Lower leg skin (tissue), 3 donors: ENCODE results near the gene OR6N1.

Experiments used
- POLR2A ChIP-seq, 2 donors: fragments of 450-650 bp; IDR thresholded peaks; one replicate each; pipeline ENCODE4 v1.6.1; 2016 to 2017; ENCODE audit warnings: antibody characterized with exemption in 2 of 2, mild to moderate bottlenecking in 1 of 2, moderate library complexity in 1 of 2
- TF ChIP-seq, protein P1 (sequence below), 3 donors: fragments of 450-650 bp; IDR thresholded peaks; one replicate each; pipeline ENCODE4 v1.5.1; 2016; ENCODE audit warnings: antibody characterized with exemption in 3 of 3, mild to moderate bottlenecking in 3 of 3, moderate library complexity in 2 of 3

DNA sequence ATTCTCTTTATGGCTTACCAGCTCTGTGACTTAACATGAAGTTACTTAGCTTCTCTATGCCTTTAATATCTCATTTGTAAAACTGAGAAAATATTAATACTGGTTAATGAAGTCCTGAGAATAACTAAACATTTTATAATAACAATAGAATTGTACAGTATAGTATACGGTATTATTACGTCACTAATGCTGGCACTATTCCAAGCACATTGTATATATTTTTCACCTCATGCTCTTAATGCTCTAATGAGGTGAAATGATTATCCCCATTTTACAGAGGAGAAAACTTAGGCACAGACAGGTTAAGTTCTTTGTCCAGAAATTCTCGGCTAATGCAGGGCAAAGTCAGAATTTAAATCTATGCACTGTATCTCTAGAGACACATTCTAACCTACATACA, 52.3 kb downstream of the OR6N1 start:
- TF ChIP-seq, protein P1, sequence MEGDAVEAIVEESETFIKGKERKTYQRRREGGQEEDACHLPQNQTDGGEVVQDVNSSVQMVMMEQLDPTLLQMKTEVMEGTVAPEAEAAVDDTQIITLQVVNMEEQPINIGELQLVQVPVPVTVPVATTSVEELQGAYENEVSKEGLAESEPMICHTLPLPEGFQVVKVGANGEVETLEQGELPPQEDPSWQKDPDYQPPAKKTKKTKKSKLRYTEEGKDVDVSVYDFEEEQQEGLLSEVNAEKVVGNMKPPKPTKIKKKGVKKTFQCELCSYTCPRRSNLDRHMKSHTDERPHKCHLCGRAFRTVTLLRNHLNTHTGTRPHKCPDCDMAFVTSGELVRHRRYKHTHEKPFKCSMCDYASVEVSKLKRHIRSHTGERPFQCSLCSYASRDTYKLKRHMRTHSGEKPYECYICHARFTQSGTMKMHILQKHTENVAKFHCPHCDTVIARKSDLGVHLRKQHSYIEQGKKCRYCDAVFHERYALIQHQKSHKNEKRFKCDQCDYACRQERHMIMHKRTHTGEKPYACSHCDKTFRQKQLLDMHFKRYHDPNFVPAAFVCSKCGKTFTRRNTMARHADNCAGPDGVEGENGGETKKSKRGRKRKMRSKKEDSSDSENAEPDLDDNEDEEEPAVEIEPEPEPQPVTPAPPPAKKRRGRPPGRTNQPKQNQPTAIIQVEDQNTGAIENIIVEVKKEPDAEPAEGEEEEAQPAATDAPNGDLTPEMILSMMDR (IDR thresholded peaks at IDR 0.05) = no peak
- no peak for TF ChIP-seq POLR2A (IDR thresholded peaks at IDR 0.05)
